Hippocampal formation (tissue), 2 donors: ENCODE data around the gene TKFC.
A peak's percentile ranks its signal among the peaks of the same experiment; 100 is the strongest.

Source experiments
- DNase-seq, 2 donors: peaks; one replicate each; lab custom pipeline; 2025; lab: John Stamatoyannopoulos, UW

Gene TKFC

GRCh38 chr11:61345954-61346843, 13.2 kb downstream of the TKFC start:
- DNase-seq = no peak

GRCh38 chr11:61347916-61348461, 15.0 kb downstream of the TKFC start:
- DNase-seq = no peak

GRCh38 chr11:61349189-61349751, 16.2 kb downstream of the TKFC start:
- DNase-seq = no peak

- no peak for DNase-seq
Observed at GRCh38 chr11:61349916-61350315, 16.9 kb downstream of the TKFC start.

GRCh38 chr11:61350336-61350735, 17.3 kb downstream of the TKFC start:
- DNase-seq = no peak

- no peak for DNase-seq
Observed at GRCh38 chr11:61350803-61351202, 17.8 kb downstream of the TKFC start.

- DNase-seq = no peak
Observed at GRCh38 chr11:61352038-61352437, 19.0 kb downstream of the TKFC start.

- DNase-seq = no peak
Observed at GRCh38 chr11:61353131-61354067, 20.4 kb downstream of the TKFC start.

- DNase-seq = no peak
Observed at GRCh38 chr11:61354208-61354607, 21.2 kb downstream of the TKFC start.

GRCh38 chr11:61356706-61357105, 23.7 kb downstream of the TKFC start:
- DNase-seq = no peak

GRCh38 chr11:61357233-61357893, 24.3 kb downstream of the TKFC start:
- DNase-seq = no peak

- DNase-seq = no peak
Observed at GRCh38 chr11:61357894-61358239, 24.8 kb downstream of the TKFC start.

GRCh38 chr11:61358566-61358965, 25.5 kb downstream of the TKFC start:
- no peak for DNase-seq

GRCh38 chr11:61359516-61359915, 26.5 kb downstream of the TKFC start:
- no peak for DNase-seq

- no peak for DNase-seq
Observed at GRCh38 chr11:61361237-61361740, 28.3 kb downstream of the TKFC start.

- peak; percentile 91 to 95 for DNase-seq
Observed at GRCh38 chr11:61361741-61362541, 28.9 kb downstream of the TKFC start, which contains the start of the genes CYB561A3 and TMEM138. Gene CYB561A3, minus strand, starts transcription at chr11:61361882. Its CDS starts 5,169 bp downstream, at chr11:61356713. Gene TMEM138, plus strand, starts transcription at chr11:61362374. Its CDS starts 2,017 bp downstream, at chr11:61364391.

GRCh38 chr11:61362542-61362875, 29.5 kb downstream of the TKFC start:
- no peak for DNase-seq

GRCh38 chr11:61364012-61364675, 31.1 kb downstream of the TKFC start:
- DNase-seq = no peak

GRCh38 chr11:61367406-61367805, 34.4 kb downstream of the TKFC start:
- DNase-seq = no peak

- DNase-seq = no peak
Observed at GRCh38 chr11:61368646-61369045, 35.6 kb downstream of the TKFC start.
